Fibroblast of the conjunctiva (primary cell): ENCODE results near the gene KRT80.

ENCODE experiments used
- DNase-seq: peaks from one replicate; pipeline ENCODE4 v3.0.0-alpha.2; 2010; ENCODE audit warnings: low read depth

KRT80 gene

GRCh38 chr12:52179396-52179973 is 12.3 kb downstream of the KRT80 start:
- DNase-seq: no peak

GRCh38 chr12:52178984-52179383 is 12.8 kb downstream of the KRT80 start:
- no peak for DNase-seq

DNA sequence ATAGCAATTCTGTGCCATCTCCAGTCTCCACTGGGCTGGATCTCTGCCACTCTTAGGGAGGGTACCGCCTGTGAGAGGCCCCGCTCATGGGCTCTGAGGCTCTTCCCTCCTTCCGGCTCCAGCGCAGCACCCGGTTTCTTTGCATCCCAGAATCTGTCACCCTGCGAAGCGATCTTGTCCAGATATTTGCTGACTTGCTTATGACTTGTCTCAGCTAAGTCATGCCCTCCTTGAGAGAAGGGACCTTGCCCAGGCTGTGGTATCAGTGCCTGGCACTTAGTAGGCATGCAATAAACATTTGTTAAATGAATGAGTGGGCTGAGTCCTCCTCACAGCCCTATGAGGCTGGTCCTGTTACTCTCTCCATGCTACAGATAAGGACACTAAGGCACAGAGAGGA is 13.4 kb downstream of the KRT80 start:
- DNase-seq: no peak

GRCh38 chr12:52175371-52176350 is 16.2 kb downstream of the KRT80 start:
- no peak for DNase-seq

GRCh38 chr12:52173526-52173925 is 18.3 kb downstream of the KRT80 start:
- no peak for DNase-seq

GRCh38 chr12:52172956-52173355 is 18.9 kb downstream of the KRT80 start:
- no peak for DNase-seq

GRCh38 chr12:52171950-52172512 is 19.8 kb downstream of the KRT80 start:
- no peak for DNase-seq

- DNase-seq: no peak
These were observed 21.0 kb downstream of the KRT80 start for GRCh38 chr12:52170827-52171226.

GRCh38 chr12:52169886-52170285 is 21.9 kb downstream of the KRT80 start:
- DNase-seq: no peak

DNA sequence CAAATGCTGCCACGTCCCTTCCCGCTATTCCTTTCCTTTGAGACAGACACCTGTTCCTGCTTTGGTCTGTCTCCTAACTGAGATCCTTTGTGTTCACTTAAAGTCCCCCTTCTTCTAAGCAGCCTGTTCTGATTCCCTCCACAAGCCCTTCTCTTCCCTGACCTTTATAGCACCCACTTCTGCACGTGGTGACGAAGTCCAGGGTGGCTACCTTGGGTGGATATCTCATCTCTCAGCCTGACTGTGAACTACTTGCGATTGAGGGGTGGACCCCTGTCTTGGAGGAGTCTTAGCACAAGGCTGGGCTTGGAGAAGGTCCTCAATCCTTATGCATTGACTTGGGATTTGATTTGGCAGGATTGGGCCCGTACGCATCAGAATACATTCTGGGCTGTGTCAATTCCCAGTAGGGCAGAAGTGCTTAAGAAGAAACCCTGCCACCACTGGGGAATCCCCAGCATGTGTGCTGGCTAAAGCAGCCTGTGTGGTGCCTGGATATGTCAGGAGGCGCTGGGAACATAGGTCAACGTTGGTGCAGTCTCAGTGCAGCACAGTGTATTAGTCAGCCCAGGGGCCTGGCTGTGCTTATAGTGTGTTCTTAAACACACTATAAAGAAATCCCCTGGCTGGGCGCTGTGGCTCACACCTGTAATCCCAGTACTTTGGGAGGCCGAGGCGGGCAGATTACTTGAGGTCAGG is 23.6 kb downstream of the KRT80 start:
- peak; percentile 36 for DNase-seq

DNA sequence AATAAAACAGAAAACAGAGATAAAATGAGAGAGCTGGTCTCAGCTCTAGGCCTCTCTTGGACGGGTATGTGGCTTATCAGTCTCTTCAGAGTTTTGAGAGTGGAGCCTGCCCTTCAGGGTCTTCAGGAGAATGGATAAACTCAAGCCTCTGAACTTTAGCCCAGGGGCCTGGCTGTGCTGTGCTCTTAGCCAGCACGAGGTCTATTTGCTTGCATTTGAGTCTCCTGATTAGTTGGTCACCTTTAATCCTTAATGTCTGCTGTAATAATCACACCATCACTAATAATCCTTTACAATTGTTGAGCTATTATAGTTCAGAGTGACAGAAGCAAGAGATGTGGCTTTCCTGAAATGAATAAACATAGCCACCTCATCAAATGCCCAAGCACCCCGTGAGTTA is 24.3 kb downstream of the KRT80 start:
- DNase-seq: no peak

DNA sequence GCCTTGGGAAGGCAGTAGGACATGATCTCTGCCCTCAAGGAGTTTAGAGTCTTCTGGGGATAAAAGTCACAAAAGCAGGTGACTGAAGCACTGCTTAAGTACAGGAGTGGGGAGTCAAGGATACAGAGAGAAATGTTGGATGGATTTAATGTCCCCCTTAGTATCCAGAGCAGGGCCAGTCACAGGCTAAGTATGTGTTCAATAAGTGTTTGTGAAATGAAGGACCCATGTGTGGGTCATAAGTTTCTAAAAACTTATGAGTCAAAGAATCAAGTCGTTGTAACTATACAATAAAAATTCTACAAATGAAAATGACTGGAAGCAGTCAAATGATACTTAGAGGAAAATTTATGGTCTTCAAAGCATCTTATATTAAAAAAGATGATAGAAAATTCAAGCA is 25.1 kb downstream of the KRT80 start:
- DNase-seq: no peak

- no peak for DNase-seq
These were observed 26.5 kb downstream of the KRT80 start for GRCh38 chr12:52165096-52165855.

GRCh38 chr12:52164624-52165023 is 27.2 kb downstream of the KRT80 start:
- DNase-seq: no peak

GRCh38 chr12:52162981-52163380 is 28.8 kb downstream of the KRT80 start:
- no peak for DNase-seq

DNA sequence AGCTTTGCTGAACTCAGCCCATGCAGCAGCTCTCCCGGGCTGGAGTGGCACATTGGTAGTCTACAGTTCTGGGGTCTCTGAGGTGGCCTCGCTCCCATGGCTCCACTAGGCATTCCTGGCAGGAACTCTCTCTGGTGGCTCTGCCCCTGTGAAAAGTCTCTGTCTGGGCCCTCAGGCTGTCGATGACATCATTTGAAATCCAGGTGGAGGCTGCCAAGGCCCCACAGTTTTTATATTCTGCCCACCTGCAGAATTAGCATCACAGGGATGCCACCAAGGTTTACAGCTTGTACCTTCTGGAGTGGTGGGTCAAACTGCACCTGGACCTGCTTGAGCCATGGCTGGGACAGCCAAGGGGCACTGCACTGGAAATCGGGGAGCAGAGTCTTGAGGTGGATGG is 31.6 kb downstream of the KRT80 start:
- DNase-seq: no peak

DNA sequence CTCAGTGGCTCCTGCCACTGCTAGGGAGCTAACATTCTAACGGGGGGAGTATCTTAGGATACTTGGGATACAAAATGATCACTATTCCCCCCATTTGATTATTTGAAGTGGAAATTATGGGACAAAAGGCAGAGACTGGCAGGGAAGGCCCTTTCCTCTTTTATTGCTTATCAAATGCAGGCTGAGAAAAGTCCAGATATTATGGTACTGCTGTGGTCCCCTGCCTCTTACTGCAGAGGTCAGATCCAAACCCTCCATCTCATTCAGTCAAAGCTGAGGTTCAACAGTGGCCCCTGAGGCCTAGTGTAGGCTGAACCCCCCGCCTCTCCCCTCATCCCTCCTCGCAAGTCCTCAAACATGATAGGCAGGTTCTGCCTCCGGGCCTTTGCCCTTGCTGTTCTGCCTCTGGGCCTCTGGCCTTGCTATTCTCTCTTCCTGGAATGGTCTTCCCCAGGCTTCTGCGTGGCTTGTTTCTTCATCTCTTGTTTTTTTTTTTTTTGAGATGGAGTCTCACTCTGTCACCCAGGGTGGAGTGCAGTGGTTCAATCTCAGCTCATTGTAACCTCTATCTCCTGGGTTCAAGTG is 34.2 kb downstream of the KRT80 start:
- no peak for DNase-seq

GRCh38 chr12:52156757-52157565 is 34.9 kb downstream of the KRT80 start:
- peak; percentile 30 for DNase-seq

- DNase-seq: no peak
These were observed 35.5 kb downstream of the KRT80 start for GRCh38 chr12:52156311-52156710.

- peak; percentile 32 for DNase-seq
These were observed 36.6 kb downstream of the KRT80 start for GRCh38 chr12:52155048-52155868.
